Raji (cell line): ENCODE measurements around the gene GPR45.

ENCODE experiments used
- POLR2A ChIP-seq: IDR thresholded peaks from 2 replicates; pipeline ENCODE4 v1.6.1; 2011; ENCODE audit warnings: low read depth, low read length, control low read depth; ENCODE audit not compliant: insufficient read depth

The GPR45 gene

GRCh38 chr2:105278654-105279053 is 37.1 kb downstream of the GPR45 start:
- TF ChIP-seq POLR2A: no peak

GRCh38 chr2:105279126-105279525 is 37.6 kb downstream of the GPR45 start:
- no peak for TF ChIP-seq POLR2A

- no peak for TF ChIP-seq POLR2A
Observed at GRCh38 chr2:105280281-105280680, 38.7 kb downstream of the GPR45 start.

GRCh38 chr2:105283532-105283931 is 42.0 kb downstream of the GPR45 start:
- TF ChIP-seq POLR2A: no peak

GRCh38 chr2:105287692-105288091 is 46.1 kb downstream of the GPR45 start:
- TF ChIP-seq POLR2A: no peak

- TF ChIP-seq POLR2A: no peak
Observed at GRCh38 chr2:105288133-105288532, 46.6 kb downstream of the GPR45 start.

GRCh38 chr2:105290981-105291660 is 49.6 kb downstream of the GPR45 start:
- no peak for TF ChIP-seq POLR2A

GRCh38 chr2:105291981-105292380 is 50.4 kb downstream of the GPR45 start:
- no peak for TF ChIP-seq POLR2A
